ENCODE data around the gene TACR1. TPM values are rescaled to one million over a fixed set of nuclear protein-coding genes. Genes with fewer than 3 reads are reported as not detected.

The TACR1 gene
- total RNA-seq, 6 donors from 2014 or later, result 0.46 to 4.2 (median 1.5) TPM; not detected in 1

GRCh38 chr2:75077909-75078308, 121.4 kb downstream of the TACR1 start:
- H3K9me3 ChIP-seq, result no peaks in the 10 kb centered on the region
- DNase-seq (no peak), ATAC-seq (ENCODE audit: low FRiP score in 2 of 2) (no peak)
- WGBS, 2 donors, result 87 to 97% methylated on average over 4 of the region's 4 CpGs
- no peak overlapping the region for H3K27ac ChIP-seq
- H3K27me3 ChIP-seq, result no peaks in the 10 kb centered on the region
- H3K4me1 ChIP-seq, result no peaks in the 10 kb centered on the region
- no peak for TF ChIP-seq POLR2AphosphoS5 (IDR thresholded peaks at IDR 0.05)
- no peak for TF ChIP-seq EP300 (IDR thresholded peaks at IDR 0.05)
- no peak for TF ChIP-seq CTCF (IDR thresholded peaks at IDR 0.05)
- no peak for TF ChIP-seq POLR2A (IDR thresholded peaks at IDR 0.05)
- no peak overlapping the region for H3K4me3 ChIP-seq
- H3K36me3 ChIP-seq, result no peaks in the 10 kb centered on the region

GRCh38 chr2:75076088-75076487, 123.2 kb downstream of the TACR1 start:
- 74 to 84% methylated on average over 2 of the region's 2 CpGs for WGBS, 2 donors
- Histone ChIP-seq H3K36me3 (no peaks in the 10 kb centered on the region), H3K27me3 (no peaks in the 10 kb centered on the region), H3K9me3 (no peaks in the 10 kb centered on the region), H3K27ac (no peak overlapping the region), H3K4me1 (no peaks in the 10 kb centered on the region), H3K4me3 (no peak overlapping the region)
- DNase-seq (no peak), ATAC-seq (ENCODE audit: low FRiP score in 2 of 2) (no peak)
- TF ChIP-seq POLR2A (IDR thresholded peaks at IDR 0.05) (no peak), CTCF (IDR thresholded peaks at IDR 0.05) (no peak), POLR2AphosphoS5 (IDR thresholded peaks at IDR 0.05) (no peak), EP300 (IDR thresholded peaks at IDR 0.05) (no peak)

- H3K36me3 ChIP-seq, result no peaks in the 10 kb centered on the region
- no peaks in the 10 kb centered on the region for H3K4me1 ChIP-seq
- 85 to 94% methylated on average over 1 of the region's 1 CpG for WGBS, 2 donors
- H3K9me3 ChIP-seq, result no peaks in the 10 kb centered on the region
- H3K27me3 ChIP-seq, result no peaks in the 10 kb centered on the region
- no peak for ATAC-seq (ENCODE audit: low FRiP score in 2 of 2)
- no peak overlapping the region for H3K4me3 ChIP-seq
- H3K27ac ChIP-seq, result no peak overlapping the region
- DNase-seq, result no peak
- TF ChIP-seq POLR2A (IDR thresholded peaks at IDR 0.05) (no peak), POLR2AphosphoS5 (IDR thresholded peaks at IDR 0.05) (no peak), EP300 (IDR thresholded peaks at IDR 0.05) (no peak)
Measured at GRCh38 chr2:75074708-75075107, 124.6 kb downstream of the TACR1 start.

- ATAC-seq (ENCODE audit: low FRiP score in 2 of 2) (no peak), DNase-seq (no peak)
- H3K27ac ChIP-seq, result no peak overlapping the region
- H3K4me1 ChIP-seq, result no peaks in the 10 kb centered on the region
- 64 to 74% methylated on average over 1 of the region's 1 CpG for WGBS, 2 donors
- H3K4me3 ChIP-seq, result no peak overlapping the region
- TF ChIP-seq CTCF (IDR thresholded peaks at IDR 0.05) (no peak), POLR2A (IDR thresholded peaks at IDR 0.05) (no peak), EP300 (IDR thresholded peaks at IDR 0.05) (no peak), POLR2AphosphoS5 (IDR thresholded peaks at IDR 0.05) (no peak)
- no peaks in the 10 kb centered on the region for H3K36me3 ChIP-seq
- no peaks in the 10 kb centered on the region for H3K9me3 ChIP-seq
- H3K27me3 ChIP-seq, result no peaks in the 10 kb centered on the region
Measured at GRCh38 chr2:75074228-75074627, 125.1 kb downstream of the TACR1 start.

GRCh38 chr2:75071766-75072165, 127.6 kb downstream of the TACR1 start:
- Histone ChIP-seq H3K4me1 (no peaks in the 10 kb centered on the region), H3K27me3 (no peaks in the 10 kb centered on the region), H3K27ac (no peak overlapping the region), H3K36me3 (no peaks in the 10 kb centered on the region), H3K4me3 (no peak overlapping the region), H3K9me3 (no peaks in the 10 kb centered on the region)
- TF ChIP-seq POLR2AphosphoS5 (IDR thresholded peaks at IDR 0.05) (no peak), CTCF (IDR thresholded peaks at IDR 0.05) (no peak), POLR2A (IDR thresholded peaks at IDR 0.05) (no peak)
- 82% methylated on average over 5 of the region's 5 CpGs for WGBS, 2 donors
- DNase-seq, result no peak
- no peak for ATAC-seq (ENCODE audit: low FRiP score in 2 of 2)
